Tibial artery (tissue), 4 donors: ENCODE measurements around the gene ZNF207.

ENCODE experiments used
- DNase-seq, 2 donors: peaks; one replicate each; pipeline ENCODE4 v3.0.0-alpha.2; 2019
- H3K27ac ChIP-seq, 2 donors: fragments of 200-600 bp; sonication (generic) in 1 of 2; 1 replicate in 1 of 2; 2 replicates in 1 of 2; pipeline ENCODE4 v1.5.1; 2018 to 2019; ENCODE audit warnings: mild to moderate bottlenecking in 1 of 2
- H3K27me3 ChIP-seq, 2 donors: fragments of 200-600 bp; sonication (generic) in 1 of 2; one replicate each; pipeline versions ENCODE4 v1.5.1 to v1.6.0; 2016 to 2019
- H3K36me3 ChIP-seq, 3 donors: fragments of 200-600 bp; sonication (generic) in 2 of 3; one replicate each; pipeline ENCODE4 v1.5.1; 2016 to 2019; ENCODE audit warnings: mild to moderate bottlenecking in 2 of 3
- H3K4me1 ChIP-seq, 4 donors: fragments of 200-600 bp; sonication (generic) in 2 of 4; 1 replicate in 3 of 4; 2 replicates in 1 of 4; pipeline ENCODE4 v1.5.1; 2016 to 2019
- H3K4me3 ChIP-seq, 2 donors: fragments of 200-600 bp; sonication (generic) in 1 of 2; 1 replicate in 1 of 2; 2 replicates in 1 of 2; pipeline ENCODE4 v1.5.1; 2018 to 2019; ENCODE audit warnings: mild to moderate bottlenecking in 2 of 2
- H3K9me3 ChIP-seq, 3 donors: fragments of 200-600 bp; sonication (generic) in 1 of 3; one replicate each; pipeline ENCODE4 v1.5.1; 2016 to 2019
- CTCF ChIP-seq, 2 experiments: fragments of 200-600 bp in 1 of 2; fragments of 450-650 bp in 1 of 2; IDR thresholded peaks; one replicate each; pipeline ENCODE4 v1.5.1; 2017 to 2019; ENCODE audit warnings: antibody characterized with exemption in 2 of 2, mild to moderate bottlenecking in 1 of 2, moderate library complexity in 1 of 2
- intact Hi-C: fragments of 100-400 bp; cut with DNase I; formaldehyde crosslinking; loops from one replicate; pipeline ENCODE4 v1.15.0; 2023; ENCODE audit warnings: low total_unique reads

ZNF207 gene

DNA sequence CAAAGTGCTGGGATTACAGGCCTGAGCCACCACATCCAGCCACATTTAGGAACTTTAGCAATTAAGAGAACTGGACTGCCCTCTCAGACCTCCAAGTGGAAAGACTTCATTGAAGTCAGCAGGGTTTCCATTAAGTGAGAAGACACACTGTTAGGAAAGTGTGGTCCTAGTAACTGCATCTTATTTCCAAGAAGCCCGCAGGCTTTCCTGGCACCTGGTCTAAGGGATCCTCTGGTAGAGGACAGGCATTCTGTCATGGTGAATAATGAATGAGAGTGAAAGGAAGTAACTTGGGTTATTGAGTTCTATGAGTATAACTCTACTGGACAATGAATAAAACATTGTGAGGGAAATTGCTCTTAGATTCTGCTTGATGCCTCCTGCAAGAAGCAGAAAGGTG lies 22.0 kb upstream of the ZNF207 start:
- H3K36me3 ChIP-seq, result peaks cover 7 to 23% (median 9%) of the 10 kb centered on the region in 3 donors
- H3K27ac ChIP-seq, result no peak overlapping the region
- intact Hi-C loops, result no loop called here
- no peaks in the 10 kb centered on the region for H3K9me3 ChIP-seq
- no peak overlapping the region for H3K4me3 ChIP-seq
- no peak for TF ChIP-seq CTCF (IDR thresholded peaks at IDR 0.05)
- no peaks in the 10 kb centered on the region for H3K27me3 ChIP-seq
- DNase-seq, result no peak
- H3K4me1 ChIP-seq, result no peaks in the 10 kb centered on the region

GRCh38 chr17:32330147-32330546 lies 19.8 kb upstream of the ZNF207 start:
- Histone ChIP-seq H3K27ac (no peak overlapping the region), H3K4me1 (no peaks in the 10 kb centered on the region), H3K36me3 (peaks cover 24 to 39% (median 26%) of the 10 kb centered on the region in 3 donors), H3K9me3 (no peaks in the 10 kb centered on the region), H3K4me3 (no peak overlapping the region), H3K27me3 (no peaks in the 10 kb centered on the region)
- DNase-seq, result no peak
- intact Hi-C loops, result no loop called here
- TF ChIP-seq CTCF (IDR thresholded peaks at IDR 0.05), result no peak

DNA sequence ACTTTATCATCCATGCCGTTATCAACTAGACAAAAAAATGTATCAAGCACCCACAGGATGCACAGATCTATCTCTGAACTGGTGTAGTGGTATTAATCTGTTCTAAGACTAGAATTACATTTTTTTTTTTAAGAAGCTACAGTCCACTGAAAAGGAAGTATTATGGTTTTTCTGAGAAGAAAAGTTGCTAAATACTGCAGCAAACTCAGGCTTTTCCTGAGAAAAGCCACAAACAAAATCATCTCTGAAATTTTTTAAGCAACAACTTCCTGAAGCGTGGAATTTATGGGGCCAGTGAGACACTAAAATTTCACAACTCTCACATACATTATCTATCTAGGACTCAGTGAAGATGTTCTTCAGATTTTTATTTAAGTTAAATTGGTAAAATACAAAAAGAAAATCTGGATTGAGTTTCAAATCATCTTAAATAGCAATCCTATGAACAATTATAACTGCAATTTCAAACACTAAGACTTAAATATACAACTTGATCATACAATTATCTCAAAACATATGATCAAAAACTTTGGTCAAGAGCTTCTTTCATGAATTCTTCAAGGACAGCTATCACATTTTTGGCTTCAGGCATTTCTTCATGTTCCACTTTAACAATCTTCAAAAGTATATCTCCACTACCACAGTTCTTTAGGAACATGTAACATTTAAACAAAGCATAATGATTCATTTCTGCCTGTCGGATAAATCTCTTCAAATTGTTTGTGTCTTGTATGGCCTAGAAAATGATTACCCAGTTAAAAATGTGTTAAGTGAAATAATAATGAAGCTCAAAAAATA lies 18.5 kb upstream of the ZNF207 start:
- no peak for TF ChIP-seq CTCF (IDR thresholded peaks at IDR 0.05)
- no peaks in the 10 kb centered on the region for H3K27me3 ChIP-seq
- intact Hi-C loops, result no loop called here
- no peak for DNase-seq
- H3K4me3 ChIP-seq, result no peak overlapping the region
- no peaks in the 10 kb centered on the region for H3K4me1 ChIP-seq
- H3K9me3 ChIP-seq, result no peaks in the 10 kb centered on the region
- H3K36me3 ChIP-seq, result peaks cover 26 to 52% (median 34%) of the 10 kb centered on the region in 3 donors
- no peak overlapping the region for H3K27ac ChIP-seq

- DNase-seq, result no peak
- no peaks in the 10 kb centered on the region for H3K27me3 ChIP-seq
- H3K27ac ChIP-seq, result no peak overlapping the region
- no peak for TF ChIP-seq CTCF (IDR thresholded peaks at IDR 0.05)
- no peaks in the 10 kb centered on the region for H3K9me3 ChIP-seq
- H3K36me3 ChIP-seq, result peaks cover 34 to 69% (median 51%) of the 10 kb centered on the region in 3 donors
- no peak overlapping the region for H3K4me3 ChIP-seq
- no peaks in the 10 kb centered on the region for H3K4me1 ChIP-seq
- intact Hi-C loops, result no loop called here
Measured at GRCh38 chr17:32333187-32333586, 16.8 kb upstream of the ZNF207 start.

DNA sequence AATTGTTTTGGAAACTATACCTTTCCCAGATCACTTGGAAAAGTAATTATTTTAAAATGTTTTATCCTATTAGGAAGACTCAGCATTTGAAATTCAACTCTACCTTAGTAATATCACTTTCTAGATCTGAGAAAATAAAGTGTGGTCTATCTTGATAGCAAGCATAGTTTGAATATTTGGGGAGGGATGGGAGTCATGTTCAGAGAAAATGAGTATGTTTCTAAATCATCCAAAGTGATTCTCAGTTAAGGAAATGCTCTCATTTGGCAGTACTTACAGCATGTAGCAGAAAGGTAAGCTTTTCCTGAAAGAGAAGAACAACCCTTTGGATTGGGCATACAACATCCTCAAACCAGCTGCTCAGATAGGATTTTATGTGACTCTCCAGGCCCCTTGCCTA lies 14.9 kb upstream of the ZNF207 start:
- H3K36me3 ChIP-seq, result peaks cover 34 to 83% (median 59%) of the 10 kb centered on the region in 3 donors
- H3K27me3 ChIP-seq, result no peaks in the 10 kb centered on the region
- DNase-seq, result no peak
- no peak overlapping the region for H3K4me3 ChIP-seq
- no peaks in the 10 kb centered on the region for H3K9me3 ChIP-seq
- TF ChIP-seq CTCF (IDR thresholded peaks at IDR 0.05), result no peak
- intact Hi-C loops, result no loop called here
- H3K4me1 ChIP-seq, result no peaks in the 10 kb centered on the region
- no peak overlapping the region for H3K27ac ChIP-seq
